ENCODE results near the gene RAPH1.

Gene RAPH1

GRCh38 chr2:203550266-203550665, 15.2 kb upstream of the RAPH1 start:
- no peak for DNase-seq (ENCODE audit: low read depth in 1 of 2, low spot score in 1 of 2)
- H3K27me3 ChIP-seq (ENCODE audit: insufficient read depth, poor library complexity, severe bottlenecking) = no peaks in the 10 kb centered on the region
- no peak overlapping the region for H3K27ac ChIP-seq (replicated peaks)
- H3K4me3 ChIP-seq (replicated peaks; ENCODE audit: insufficient read depth, low read length) = no peak overlapping the region
- no peak for TF ChIP-seq POLR2AphosphoS5 (IDR thresholded peaks at IDR 0.05; ENCODE audit: low read depth)
- no peak for TF ChIP-seq SPI1 (IDR thresholded peaks at IDR 0.05; ENCODE audit: borderline replicate concordance, low read depth)
- no peak for TF ChIP-seq GABPA (IDR thresholded peaks at IDR 0.05; ENCODE audit: low read depth)
- no peak for TF ChIP-seq CTCF (IDR thresholded peaks at IDR 0.05; ENCODE audit: insufficient read depth, low read length)
- TF ChIP-seq REST (IDR thresholded peaks at IDR 0.05; ENCODE audit: insufficient replicate concordance, low read depth) = no peak

GRCh38 chr2:203549406-203549805, 14.3 kb upstream of the RAPH1 start:
- no peak overlapping the region for H3K4me3 ChIP-seq (replicated peaks; ENCODE audit: insufficient read depth, low read length)
- no peaks in the 10 kb centered on the region for H3K27me3 ChIP-seq (ENCODE audit: insufficient read depth, poor library complexity, severe bottlenecking)
- no peak for DNase-seq (ENCODE audit: low read depth in 1 of 2, low spot score in 1 of 2)
- TF ChIP-seq CTCF (IDR thresholded peaks at IDR 0.05; ENCODE audit: insufficient read depth, low read length) (no peak), GABPA (IDR thresholded peaks at IDR 0.05; ENCODE audit: low read depth) (no peak), REST (IDR thresholded peaks at IDR 0.05; ENCODE audit: insufficient replicate concordance, low read depth) (no peak), SPI1 (IDR thresholded peaks at IDR 0.05; ENCODE audit: borderline replicate concordance, low read depth) (no peak), POLR2AphosphoS5 (IDR thresholded peaks at IDR 0.05; ENCODE audit: low read depth) (no peak)
- H3K27ac ChIP-seq (replicated peaks) = no peak overlapping the region

GRCh38 chr2:203548887-203549286, 13.8 kb upstream of the RAPH1 start:
- Histone ChIP-seq H3K27ac (replicated peaks) (no peak overlapping the region), H3K4me3 (replicated peaks; ENCODE audit: insufficient read depth, low read length) (no peak overlapping the region), H3K27me3 (ENCODE audit: insufficient read depth, poor library complexity, severe bottlenecking) (no peaks in the 10 kb centered on the region)
- TF ChIP-seq POLR2AphosphoS5 (IDR thresholded peaks at IDR 0.05; ENCODE audit: low read depth) (no peak), GABPA (IDR thresholded peaks at IDR 0.05; ENCODE audit: low read depth) (no peak), REST (IDR thresholded peaks at IDR 0.05; ENCODE audit: insufficient replicate concordance, low read depth) (no peak)
- no peak for DNase-seq (ENCODE audit: low read depth in 1 of 2, low spot score in 1 of 2)

GRCh38 chr2:203547356-203547755, 12.3 kb upstream of the RAPH1 start:
- Histone ChIP-seq H3K4me3 (replicated peaks; ENCODE audit: insufficient read depth, low read length) (no peak overlapping the region), H3K27me3 (ENCODE audit: insufficient read depth, poor library complexity, severe bottlenecking) (no peaks in the 10 kb centered on the region), H3K27ac (replicated peaks) (no peak overlapping the region)
- no peak for TF ChIP-seq REST (IDR thresholded peaks at IDR 0.05; ENCODE audit: insufficient replicate concordance, low read depth)
- TF ChIP-seq CTCF (IDR thresholded peaks at IDR 0.05; ENCODE audit: insufficient read depth, low read length) = no peak
- TF ChIP-seq SPI1 (IDR thresholded peaks at IDR 0.05; ENCODE audit: borderline replicate concordance, low read depth) = no peak
- no peak for TF ChIP-seq GABPA (IDR thresholded peaks at IDR 0.05; ENCODE audit: low read depth)
- no peak for DNase-seq (ENCODE audit: low read depth in 1 of 2, low spot score in 1 of 2)

Measured in HL-60 (cell line).